ENCODE data around the gene ZBTB16. TPM values are rescaled to one million over a fixed set of nuclear protein-coding genes. Genes with fewer than 3 reads are reported as not detected.

Gene ZBTB16
- total RNA-seq, 2 donors from 2014 or later = 2.0 to 13.7 TPM

- no peaks in the 10 kb centered on the region for H3K9me3 ChIP-seq
- no peak for TF ChIP-seq CTCF (IDR thresholded peaks at IDR 0.05)
- H3K27ac ChIP-seq = no peak overlapping the region
- intact Hi-C loops (cut with DNase I) = no loop called here
- no peak overlapping the region for H3K9ac ChIP-seq (ENCODE audit: low read depth in 2 of 2, low read length in 2 of 2)
- H3K4me3 ChIP-seq = no peak overlapping the region
- H3K27me3 ChIP-seq = peaks cover 8% of the 10 kb centered on the region
- no peak for DNase-seq
- H3K36me3 ChIP-seq = no peaks in the 10 kb centered on the region
- H3K4me1 ChIP-seq = peaks cover 2% of the 10 kb centered on the region
Measured at GRCh38 chr11:114056409-114056808, 3.1 kb upstream of the ZBTB16 start.

GRCh38 chr11:114057147-114057546 is 2.4 kb upstream of the ZBTB16 start:
- intact Hi-C loops (cut with DNase I) = no loop called here
- no peak overlapping the region for H3K4me3 ChIP-seq
- H3K4me1 ChIP-seq = peaks cover 7% of the 10 kb centered on the region

GRCh38 chr11:114057605-114058004 is 1.9 kb upstream of the ZBTB16 start:
- no peak for TF ChIP-seq CTCF (IDR thresholded peaks at IDR 0.05)
- H3K27ac ChIP-seq = no peak overlapping the region
- intact Hi-C loops (cut with DNase I) = no loop called here
- H3K4me3 ChIP-seq = no peak overlapping the region
- DNase-seq = no peak
- H3K27me3 ChIP-seq = peaks cover 8% of the 10 kb centered on the region
- H3K36me3 ChIP-seq = no peaks in the 10 kb centered on the region
- H3K9ac ChIP-seq (ENCODE audit: low read depth in 2 of 2, low read length in 2 of 2) = no peak overlapping the region
- peaks cover 7% of the 10 kb centered on the region for H3K4me1 ChIP-seq
- no peaks in the 10 kb centered on the region for H3K9me3 ChIP-seq

More at GRCh38 chr11:114057147-114057546, 2.4 kb upstream of the ZBTB16 start:
- no peak for TF ChIP-seq CTCF (IDR thresholded peaks at IDR 0.05)
- no peak for DNase-seq
- Histone ChIP-seq H3K27me3 (peaks cover 8% of the 10 kb centered on the region), H3K9ac (ENCODE audit: low read depth in 2 of 2, low read length in 2 of 2) (no peak overlapping the region), H3K36me3 (no peaks in the 10 kb centered on the region), H3K9me3 (no peaks in the 10 kb centered on the region), H3K27ac (no peak overlapping the region)

GRCh38 chr11:114058026-114058706 is 1.3 kb upstream of the ZBTB16 start:
- H3K27me3 ChIP-seq = peaks cover 8% of the 10 kb centered on the region
- DNase-seq = no peak
- no peak overlapping the region for H3K9ac ChIP-seq (ENCODE audit: low read depth in 2 of 2, low read length in 2 of 2)
- no peak for TF ChIP-seq CTCF (IDR thresholded peaks at IDR 0.05)
- intact Hi-C loops (cut with DNase I) = no loop called here
- H3K9me3 ChIP-seq = no peaks in the 10 kb centered on the region
- H3K27ac ChIP-seq = no peak overlapping the region
- H3K4me3 ChIP-seq = peak overlapping the region; percentile 76
- no peaks in the 10 kb centered on the region for H3K36me3 ChIP-seq
- peaks cover 7% of the 10 kb centered on the region for H3K4me1 ChIP-seq

GRCh38 chr11:114058871-114059277 is 637 bp upstream of the ZBTB16 start:
- peaks cover 8% of the 10 kb centered on the region for H3K27me3 ChIP-seq
- H3K4me1 ChIP-seq = peaks cover 7% of the 10 kb centered on the region
- peak overlapping the region; percentile 12 to 63 for H3K9ac ChIP-seq (ENCODE audit: low read depth in 2 of 2, low read length in 2 of 2)
- intact Hi-C loops (cut with DNase I) = no loop called here
- no peaks in the 10 kb centered on the region for H3K9me3 ChIP-seq
- H3K4me3 ChIP-seq = peak overlapping the region; percentile 76
- no peaks in the 10 kb centered on the region for H3K36me3 ChIP-seq
- DNase-seq = no peak
- no peak for TF ChIP-seq CTCF (IDR thresholded peaks at IDR 0.05)
- H3K27ac ChIP-seq = no peak overlapping the region
